OCI-LY7 (cell line): ENCODE results near the gene KLHL7.

ENCODE experiments used
- CTCF ChIP-seq: fragments of 200-600 bp; sonication (generic); conservative IDR thresholded peaks from 2 replicates; pipeline ENCODE4 v1.5.1; 2014; ENCODE audit warnings: mild to moderate bottlenecking, antibody characterized with exemption, low read length, moderate library complexity, mixed read lengths
- EZH2phosphoT487 ChIP-seq: fragments of 200-600 bp; sonication (generic); IDR thresholded peaks from 2 replicates; pipeline ENCODE4 v1.6.1; 2018; ENCODE audit warnings: low read depth, borderline replicate concordance, mild to moderate bottlenecking, mixed run types, antibody characterized with exemption, low read length, moderate library complexity, mixed read lengths

- no peak for TF ChIP-seq CTCF
- TF ChIP-seq EZH2phosphoT487: no peak
Observed at GRCh38 chr7:23216021-23216420, 110.4 kb downstream of the KLHL7 start.
